GM04503 (cell line): ENCODE data around the gene STK24.
"Not testable (repeated sequence)": the region's sequence is repeated elsewhere in the genome, so short reads cannot be mapped to it uniquely, and the experiment has no call there.

Experiments
- DNase-seq: peaks from one replicate; pipeline ENCODE4 v3.0.0-alpha.2; 2012; ENCODE audit warnings: low read depth

The STK24 gene

GRCh38 chr13:98582947-98583346 is 6.0 kb upstream of the STK24 start:
- no peak for DNase-seq

DNA sequence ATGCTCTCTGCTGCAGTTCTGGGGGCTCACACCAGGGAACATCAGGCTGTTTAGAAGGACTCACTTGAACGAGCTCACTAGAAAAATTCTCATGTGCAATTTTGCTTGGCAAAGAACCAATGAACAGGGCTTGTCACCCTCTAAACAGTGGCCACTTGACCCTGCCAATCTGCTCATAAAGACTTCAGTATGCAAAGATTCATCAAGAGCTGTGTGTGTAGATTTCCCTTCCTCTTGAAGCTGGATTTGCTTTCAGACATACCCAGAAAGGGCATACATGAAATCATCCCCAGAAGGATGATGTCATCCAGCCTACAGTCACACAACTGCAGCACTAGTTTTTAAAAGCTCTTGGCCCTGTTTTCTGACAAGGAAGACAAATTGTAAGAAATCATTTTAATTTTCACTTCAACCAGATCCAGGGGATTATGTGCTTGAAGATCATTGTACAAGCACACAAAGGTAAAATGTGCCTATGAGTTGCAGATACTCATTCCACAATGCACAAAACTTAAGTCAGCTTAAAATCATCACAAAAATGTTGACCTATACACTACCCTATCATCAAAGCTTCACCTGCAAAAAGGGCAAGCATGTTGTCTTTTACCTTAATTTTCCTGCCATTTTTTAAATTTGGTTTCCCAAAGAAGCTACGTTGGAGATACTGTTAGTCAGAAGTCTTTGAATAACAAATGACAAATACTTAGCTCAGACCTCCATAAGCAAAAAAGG is 5.2 kb upstream of the STK24 start:
- DNase-seq: no peak

GRCh38 chr13:98581381-98581780 is 4.5 kb upstream of the STK24 start:
- no peak for DNase-seq

DNA sequence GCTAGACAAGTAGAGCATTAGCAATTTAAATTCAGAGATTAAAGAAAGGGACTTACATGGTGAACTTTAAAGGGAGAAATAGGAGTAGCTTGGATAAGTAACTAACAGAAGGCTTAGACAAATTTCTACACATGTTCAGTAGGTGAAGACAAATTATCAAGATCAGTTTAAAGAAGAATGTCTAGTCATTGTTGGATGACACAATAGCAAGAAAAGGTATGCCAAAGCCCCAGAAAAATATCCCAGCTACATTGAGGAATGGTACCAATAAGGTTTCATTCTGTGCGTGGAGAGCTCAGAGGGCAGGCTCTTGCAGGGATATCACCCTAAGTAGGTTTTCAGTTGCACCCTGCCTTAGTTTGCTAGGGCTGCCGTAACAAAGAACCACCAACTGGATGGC is 3.5 kb upstream of the STK24 start:
- DNase-seq: no peak

DNA sequence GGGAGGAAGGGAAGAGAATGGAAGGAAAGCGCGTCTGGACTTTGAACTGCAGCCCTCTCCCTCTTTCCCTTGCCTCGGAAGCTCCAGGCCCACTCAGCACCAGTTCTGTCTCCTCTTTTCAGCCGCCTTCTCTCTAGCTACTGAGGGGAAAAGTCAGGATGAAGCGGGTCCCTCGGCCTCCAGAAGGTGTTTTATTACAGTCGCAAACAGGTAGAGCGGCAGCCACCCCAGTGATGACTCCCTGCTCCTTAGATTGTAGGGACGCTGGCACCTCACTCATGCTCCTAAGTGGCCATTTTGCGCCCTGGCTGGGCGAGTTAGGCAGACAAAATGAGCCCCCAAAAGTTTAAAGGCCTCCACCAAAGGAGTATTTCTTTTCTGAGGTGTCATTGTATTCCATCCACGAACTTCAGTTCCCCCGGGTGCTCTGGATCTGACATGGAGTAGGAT is 954 bp upstream of the STK24 start:
- no peak for DNase-seq

- no peak for DNase-seq
Observed at GRCh38 chr13:98576200-98576945, 534 bp downstream of the STK24 start.

GRCh38 chr13:98575904-98576199 is 1.1 kb downstream of the STK24 start:
- no peak for DNase-seq

DNA sequence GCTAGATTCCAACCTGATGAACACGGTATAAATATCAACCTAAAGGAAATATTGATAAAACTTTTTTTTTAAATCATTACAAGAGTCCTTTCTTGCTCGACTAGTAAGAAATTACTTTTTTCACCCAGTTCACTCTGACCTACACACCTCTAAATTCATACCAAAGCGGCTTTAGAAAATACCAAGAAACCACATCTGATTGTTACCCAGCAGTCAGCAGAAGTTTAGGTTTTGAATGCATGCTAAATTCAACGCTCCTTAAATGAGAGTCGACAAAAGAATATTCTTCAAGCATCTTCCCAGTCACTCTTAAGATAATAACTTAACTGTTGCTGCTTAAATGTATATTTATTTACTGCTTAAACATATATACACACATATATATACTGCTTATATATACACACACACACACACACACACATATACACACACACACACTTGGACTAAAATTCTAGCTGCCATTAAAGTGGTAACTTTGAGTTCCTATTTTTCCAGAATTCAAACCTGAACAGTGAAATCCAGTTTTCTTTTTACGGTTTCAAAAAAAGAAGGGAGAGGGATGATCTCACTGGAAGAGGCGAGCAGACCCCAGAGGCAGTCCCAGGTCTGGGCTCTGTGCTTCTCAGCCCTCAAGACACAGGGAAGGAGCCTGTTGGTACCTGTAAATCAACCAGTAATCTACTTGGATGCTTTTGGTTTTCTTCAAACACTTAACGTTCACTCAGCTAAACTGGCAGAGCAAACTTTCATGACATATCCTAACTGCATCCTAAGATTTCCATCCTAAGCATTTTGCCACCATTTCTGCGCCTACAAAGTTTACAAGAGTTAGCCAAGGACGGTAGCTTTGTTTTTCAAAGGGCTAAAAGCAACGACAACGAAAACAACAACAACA is 1.7 kb downstream of the STK24 start:
- no peak for DNase-seq

DNA sequence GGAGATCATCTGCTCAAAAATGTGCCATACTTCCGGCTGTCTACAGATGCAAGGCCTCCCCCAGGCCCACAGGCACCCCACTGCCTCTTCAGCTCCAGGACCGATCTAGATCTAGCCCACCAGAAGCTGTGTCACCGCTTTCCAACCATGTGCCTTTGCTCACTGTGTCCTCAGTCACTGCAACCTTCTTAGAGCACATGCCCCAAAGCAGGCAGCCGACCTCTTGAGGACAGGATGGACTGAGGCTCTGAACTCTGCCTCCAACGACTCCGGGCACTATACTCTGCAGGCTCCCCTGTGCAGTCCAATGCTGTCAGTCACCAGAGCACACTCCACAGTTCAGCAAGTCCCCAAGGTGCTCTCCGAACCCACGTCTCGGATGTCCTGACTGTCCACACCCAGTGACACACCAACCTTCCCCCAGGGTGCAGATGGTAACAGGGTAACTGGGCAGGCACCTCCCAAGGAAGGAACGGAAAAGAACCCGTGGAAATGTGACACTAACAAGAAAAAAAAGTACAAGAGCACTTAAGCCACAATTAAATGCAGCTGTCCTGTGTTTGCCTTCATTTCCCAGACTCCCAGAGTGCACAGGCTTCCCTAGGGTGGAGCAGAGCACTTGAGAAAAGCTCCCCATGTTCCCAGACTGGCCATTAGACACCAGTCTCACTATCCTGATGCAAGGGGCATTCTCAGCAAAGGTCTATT is 4.8 kb downstream of the STK24 start:
- peak; percentile 68 for DNase-seq

- DNase-seq: no peak
Observed at GRCh38 chr13:98570929-98571372, 6.0 kb downstream of the STK24 start.

- not testable (repeated sequence) for DNase-seq
Observed at GRCh38 chr13:98569494-98570367, 7.2 kb downstream of the STK24 start.

- no peak for DNase-seq
Observed at GRCh38 chr13:98568918-98569317, 8.0 kb downstream of the STK24 start.

- DNase-seq: no peak
Observed at GRCh38 chr13:98567140-98567539, 9.8 kb downstream of the STK24 start.

GRCh38 chr13:98565726-98566565 is 11.0 kb downstream of the STK24 start:
- no peak for DNase-seq

GRCh38 chr13:98564204-98564603 is 12.7 kb downstream of the STK24 start:
- DNase-seq: no peak

DNA sequence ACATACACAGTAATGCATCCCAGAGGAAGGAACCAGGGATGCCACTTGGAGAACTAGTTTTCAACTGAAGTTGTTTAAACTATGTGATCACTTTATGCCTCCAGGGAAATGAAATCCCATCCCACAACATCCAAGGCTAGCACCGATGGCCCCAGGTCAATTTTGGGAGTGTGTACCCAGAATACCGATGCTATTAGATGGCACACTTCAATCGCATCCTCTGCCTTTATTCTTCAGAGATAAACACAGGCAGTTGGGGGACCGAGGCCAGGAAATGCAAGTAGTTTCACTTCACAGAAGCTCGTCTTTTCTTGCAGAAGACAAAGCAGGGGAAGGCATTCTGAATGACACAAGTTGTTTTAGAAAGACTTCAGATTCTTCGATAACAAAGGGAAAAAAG is 13.8 kb downstream of the STK24 start:
- DNase-seq: no peak

DNA sequence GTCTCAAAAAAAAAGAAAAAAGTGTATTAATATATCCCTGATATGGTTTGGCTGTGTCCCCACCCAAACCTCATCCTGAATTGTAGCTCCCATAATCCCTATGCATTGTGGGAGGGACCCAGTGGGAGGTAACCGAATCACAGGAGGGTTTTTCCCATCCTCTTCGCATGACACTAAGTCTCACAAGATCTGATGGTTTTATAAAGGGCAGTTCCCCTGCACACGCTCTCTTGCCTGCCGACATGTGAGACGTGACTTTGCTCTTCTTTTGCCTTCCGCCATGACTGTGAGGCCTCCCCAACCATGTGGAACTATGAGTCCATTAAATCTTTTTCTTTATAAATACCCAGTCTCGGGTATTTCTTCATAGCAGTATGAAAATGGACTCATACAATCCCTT is 17.7 kb downstream of the STK24 start:
- DNase-seq: no peak

DNA sequence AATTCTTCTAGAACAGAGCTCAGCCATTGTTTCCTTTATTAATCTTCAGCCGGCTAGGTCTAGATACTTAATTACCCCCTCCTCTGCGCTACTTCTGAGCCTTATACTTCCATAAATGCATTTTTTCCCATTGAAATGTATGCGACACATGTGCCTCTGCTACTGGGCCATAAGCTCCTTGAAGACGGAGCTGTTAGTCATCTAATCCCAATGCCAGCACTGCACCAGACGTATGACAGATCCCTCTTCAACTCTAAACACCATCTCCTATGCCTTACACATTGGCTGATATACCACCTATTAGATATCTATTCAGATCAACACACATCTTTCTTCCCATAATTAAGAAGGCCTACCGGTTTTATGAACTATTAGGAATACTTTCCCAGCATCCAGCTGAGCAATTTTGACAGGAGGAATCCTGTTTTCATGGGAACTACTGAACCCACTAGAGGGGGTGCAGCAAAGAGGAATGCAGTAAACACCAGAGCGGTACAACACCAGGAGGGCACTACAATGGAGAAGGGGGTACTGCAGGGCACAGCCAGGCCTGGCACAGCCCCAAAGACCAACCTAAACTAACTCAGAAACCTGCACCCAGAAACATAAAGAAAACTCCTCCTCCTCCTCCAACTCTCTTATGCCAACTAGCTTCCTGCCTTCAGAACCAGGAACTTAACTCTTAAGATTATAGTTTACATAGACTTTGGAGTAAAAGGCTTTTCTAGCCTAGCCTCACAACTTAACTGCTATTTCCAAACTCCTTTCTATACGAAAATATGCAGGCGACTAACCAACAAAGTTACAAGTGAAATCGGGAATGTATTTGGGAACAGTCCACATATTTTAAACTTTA is 18.7 kb downstream of the STK24 start:
- DNase-seq: no peak

GRCh38 chr13:98556968-98557631 is 19.8 kb downstream of the STK24 start:
- no peak for DNase-seq
